Adrenal gland (tissue), 12 donors: ENCODE data around the gene SPAG4. TPM values are rescaled to one million over a fixed set of nuclear protein-coding genes. Genes with fewer than 3 reads are reported as not detected.

Source experiments
- DNase-seq, 7 donors: peaks; one replicate each; pipeline ENCODE4 v3.0.0-alpha.2; 2019 to 2020
- H3K27ac ChIP-seq, 5 donors: fragments of 200-600 bp; sonication (generic) in 4 of 5; 1 replicate in 3 of 5; 2 replicates in 2 of 5; pipeline versions ENCODE4 v1.5.1 to v1.8.0; 2016 to 2020; ENCODE audit warnings: mild to moderate bottlenecking in 1 of 5
- H3K27me3 ChIP-seq: fragments of 200-600 bp; 2 replicates; pipeline ENCODE4 v1.8.0; 2021
- H3K36me3 ChIP-seq, 2 donors: fragments of 200-600 bp; replicated peaks in 1 of 2; 1 replicate in 1 of 2; 2 replicates in 1 of 2; pipeline versions ENCODE4 v1.5.1 to v1.8.0; 2018 to 2022
- H3K4me1 ChIP-seq, 2 donors: fragments of 200-600 bp; replicated peaks in 1 of 2; 1 replicate in 1 of 2; 2 replicates in 1 of 2; pipeline versions ENCODE4 v1.5.1 to v1.8.0; 2018 to 2021
- H3K4me3 ChIP-seq, 4 donors: fragments of 200-600 bp; sonication (generic) in 3 of 4; one replicate each; pipeline ENCODE4 v1.5.1; 2016 to 2018
- H3K9me3 ChIP-seq, 3 donors: fragments of 200-600 bp; sonication (generic) in 1 of 3; replicated peaks in 1 of 3; 1 replicate in 2 of 3; 2 replicates in 1 of 3; pipeline versions ENCODE4 v1.5.1 to v1.8.0; 2016 to 2021
- POLR2A ChIP-seq, 2 donors: fragments of 450-650 bp; IDR thresholded peaks; one replicate each; pipeline ENCODE4 v1.6.1; 2017; ENCODE audit warnings: antibody characterized with exemption in 2 of 2, mild to moderate bottlenecking in 2 of 2, moderate library complexity in 1 of 2
- WGBS, 4 donors: extraction: QIAGEN DNeasy Blood & Tissue Kit in 2 of 4; methylation state at CpG; one replicate each; pipeline versions ENCODE4 v1.1.5 to v1.1.7; 2013 to 2017; 5-methylcytosine and 5-hydroxymethylcytosine counted together
- intact Hi-C, 2 donors: fragments of 100-400 bp; cut with DNase I; formaldehyde crosslinking; loops; one replicate each; pipeline versions ENCODE4 v1.14.1 to v1.15.0; 2022 to 2023
- polyA plus RNA-seq, 3 donors: library from polyadenylated mRNA; stranded (reverse); fragments of 200-250 nt in 2 of 3; fragments of 350-450 nt in 1 of 3; fragmentation: Illumina TruSeq in 1 of 3; extraction: RNeasy Lipid Tissue Mini Kit (QIAGEN cat#74804) in 1 of 3; gene quantifications; one replicate each; pipeline ENCODE4 v1.2.3, GENCODE V29; 2013 to 2014
- total RNA-seq, 9 donors: library from RNA; depleted of rRNA in 4 of 9; stranded (reverse); fragments of >200 nt in 4 of 9; fragments of 120-200 nt in 1 of 9; fragmentation: NEBNext Ultra II Directional in 1 of 9; extraction: Animal tissue kit (Norgen Biotek cat#: 25700) in 1 of 9; gene quantifications; one replicate each; pipeline versions ENCODE4 v1.1.0 to v1.2.4, GENCODE V29; 2013 to 2023
- TF ChIP-seq, protein P1 (sequence below), 6 experiments: fragments of 450-650 bp in 4 of 6; fragments of 200-600 bp in 2 of 6; sonication (generic) in 1 of 6; IDR thresholded peaks; 1 replicate in 5 of 6; 2 replicates in 1 of 6; pipeline versions ENCODE4 v1.5.1 to v1.8.0; 2016 to 2021; ENCODE audit warnings: antibody characterized with exemption in 6 of 6, mild to moderate bottlenecking in 2 of 6, moderate library complexity in 1 of 6
- donor health status: healthy with polysubstance abuse.
- donor health status: Bipolar disorder and iron deficiency.
- donor health status: DM: yes; HTN: yes; CAD: no.
- donor health status: DM: no; HTN: no; CAD: no.
- donor health status: DM: no; HTN: no; CAD: no.
- donor health status: DM: yes; HTN: yes; CAD: no.

SPAG4 gene
- total and polyA plus RNA-seq, 12 donors, result 2.7 to 32.0 (median 13.4) TPM

DNA sequence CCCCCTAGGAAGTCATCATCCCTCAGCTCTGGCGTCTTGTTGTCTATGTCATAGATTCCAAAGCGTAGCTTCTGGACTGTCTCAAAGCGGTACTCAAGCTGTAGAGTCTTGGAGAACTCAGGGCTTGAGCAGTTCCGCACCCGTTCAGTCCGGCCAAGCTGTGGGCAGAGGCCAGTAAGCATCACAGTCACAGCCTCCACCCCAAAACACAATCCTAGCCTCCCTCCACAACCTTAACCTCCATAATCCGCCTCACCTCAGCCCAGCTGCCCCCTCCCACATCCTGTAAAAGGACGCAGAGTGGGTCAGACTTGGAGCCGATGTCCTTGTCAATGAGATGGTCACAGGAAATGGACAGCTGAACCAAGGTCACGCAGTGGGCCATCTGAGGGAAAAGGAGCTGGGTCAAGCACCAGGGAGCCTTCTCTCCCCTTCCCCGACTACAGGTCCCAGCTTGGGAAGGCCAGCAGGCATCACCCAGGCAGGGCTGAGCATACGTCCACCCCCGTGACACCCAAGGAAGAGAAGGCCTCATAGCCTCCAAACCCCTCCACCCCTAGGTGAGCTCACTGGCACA is 17.0 kb downstream of the SPAG4 start:
- Histone ChIP-seq H3K27me3 (no peaks in the 10 kb centered on the region), H3K4me1 (no peaks in the 10 kb centered on the region), H3K36me3 (peaks cover 0 to 40% of the 10 kb centered on the region in 2 donors), H3K4me3 (no peak overlapping the region), H3K9me3 (no peaks in the 10 kb centered on the region), H3K27ac (no peak overlapping the region)
- intact Hi-C loops, result no loop called here
- TF ChIP-seq POLR2A (IDR thresholded peaks at IDR 0.05), result no peak
- TF ChIP-seq, protein P1, sequence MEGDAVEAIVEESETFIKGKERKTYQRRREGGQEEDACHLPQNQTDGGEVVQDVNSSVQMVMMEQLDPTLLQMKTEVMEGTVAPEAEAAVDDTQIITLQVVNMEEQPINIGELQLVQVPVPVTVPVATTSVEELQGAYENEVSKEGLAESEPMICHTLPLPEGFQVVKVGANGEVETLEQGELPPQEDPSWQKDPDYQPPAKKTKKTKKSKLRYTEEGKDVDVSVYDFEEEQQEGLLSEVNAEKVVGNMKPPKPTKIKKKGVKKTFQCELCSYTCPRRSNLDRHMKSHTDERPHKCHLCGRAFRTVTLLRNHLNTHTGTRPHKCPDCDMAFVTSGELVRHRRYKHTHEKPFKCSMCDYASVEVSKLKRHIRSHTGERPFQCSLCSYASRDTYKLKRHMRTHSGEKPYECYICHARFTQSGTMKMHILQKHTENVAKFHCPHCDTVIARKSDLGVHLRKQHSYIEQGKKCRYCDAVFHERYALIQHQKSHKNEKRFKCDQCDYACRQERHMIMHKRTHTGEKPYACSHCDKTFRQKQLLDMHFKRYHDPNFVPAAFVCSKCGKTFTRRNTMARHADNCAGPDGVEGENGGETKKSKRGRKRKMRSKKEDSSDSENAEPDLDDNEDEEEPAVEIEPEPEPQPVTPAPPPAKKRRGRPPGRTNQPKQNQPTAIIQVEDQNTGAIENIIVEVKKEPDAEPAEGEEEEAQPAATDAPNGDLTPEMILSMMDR (IDR thresholded peaks at IDR 0.05), result no peak
- DNase-seq, result no peak
- WGBS, 4 donors, result 84 to 92% (median 88%) methylated on average over 11 to 13 of the region's 13 CpGs

DNA sequence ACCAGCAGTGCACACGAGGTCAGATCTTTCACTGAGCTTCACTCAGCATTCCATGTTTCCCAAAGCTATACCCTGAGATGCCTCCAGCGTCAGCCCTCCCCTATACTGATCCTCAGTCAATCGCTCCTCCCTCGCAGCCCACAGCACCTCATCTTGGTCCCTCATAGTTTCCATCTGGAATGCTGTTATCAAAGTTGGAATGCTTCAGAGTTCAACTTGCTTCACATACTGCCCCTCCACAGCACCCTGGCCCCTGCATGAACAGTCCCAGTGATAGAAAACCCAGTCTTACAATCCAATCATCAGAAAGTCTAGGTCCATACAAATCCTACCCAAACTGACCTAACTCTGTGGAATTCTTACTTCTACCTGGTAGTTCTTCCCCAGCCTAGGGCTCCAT is 20.0 kb downstream of the SPAG4 start:
- no peak for TF ChIP-seq POLR2A (IDR thresholded peaks at IDR 0.05)
- TF ChIP-seq, protein P1 (IDR thresholded peaks at IDR 0.05), result no peak
- H3K36me3 ChIP-seq, result peaks cover 0 to 16% of the 10 kb centered on the region in 2 donors
- WGBS, 4 donors, result 70 to 95% (median 86%) methylated on average over 4 of the region's 4 CpGs
- no peak for DNase-seq
- no peak overlapping the region for H3K27ac ChIP-seq
- no peaks in the 10 kb centered on the region for H3K27me3 ChIP-seq
- intact Hi-C loops, result no loop called here
- no peaks in the 10 kb centered on the region for H3K4me1 ChIP-seq
- H3K9me3 ChIP-seq, result no peaks in the 10 kb centered on the region
- H3K4me3 ChIP-seq, result no peak overlapping the region

DNA sequence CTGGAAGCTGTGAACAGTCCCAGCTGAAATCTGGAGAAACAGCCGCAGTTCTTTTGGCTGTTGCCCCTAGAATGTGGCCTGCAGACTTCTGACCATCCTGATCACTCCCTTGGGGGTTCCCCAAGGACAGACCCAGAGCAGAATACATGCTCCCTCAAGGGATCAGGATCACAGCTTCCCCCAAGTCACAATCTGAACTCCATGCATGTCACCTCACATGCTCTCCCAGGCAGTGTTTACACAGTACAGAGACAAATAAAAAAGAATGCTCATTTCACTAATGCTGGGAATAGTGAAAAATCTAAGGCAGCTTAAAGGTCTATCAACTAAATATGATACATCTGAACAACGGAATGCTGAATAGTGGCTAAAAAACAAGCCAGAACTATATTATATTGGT is 20.5 kb downstream of the SPAG4 start:
- H3K4me1 ChIP-seq, result no peaks in the 10 kb centered on the region
- peaks cover 0 to 11% of the 10 kb centered on the region in 2 donors for H3K36me3 ChIP-seq
- intact Hi-C loops, result no loop called here
- no peaks in the 10 kb centered on the region for H3K27me3 ChIP-seq
- H3K4me3 ChIP-seq, result no peak overlapping the region
- no peak for DNase-seq
- no peak overlapping the region for H3K27ac ChIP-seq
- 67 to 87% (median 79%) methylated on average over 2 of the region's 2 CpGs for WGBS, 4 donors
- H3K9me3 ChIP-seq, result no peaks in the 10 kb centered on the region
- TF ChIP-seq POLR2A (IDR thresholded peaks at IDR 0.05), result no peak
- TF ChIP-seq, protein P1 (IDR thresholded peaks at IDR 0.05), result no peak

DNA sequence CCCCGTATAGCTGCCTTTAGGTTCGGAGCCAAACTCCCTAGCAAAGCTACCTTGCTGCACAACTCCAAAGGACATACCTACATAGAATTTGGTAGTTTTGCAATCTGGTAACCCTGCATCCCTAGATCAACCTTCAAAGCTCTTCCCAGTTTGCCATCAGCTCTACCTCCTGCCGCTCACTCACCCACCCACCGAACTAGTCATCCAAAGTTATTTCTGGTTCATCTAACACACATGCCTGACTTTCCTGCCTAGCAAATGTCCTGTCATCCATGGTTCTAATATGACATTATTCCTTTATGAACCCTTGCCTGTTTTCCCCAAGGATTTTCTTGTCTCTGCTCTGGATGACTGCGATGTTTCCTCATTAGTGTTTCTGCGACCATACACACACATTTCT is 21.6 kb downstream of the SPAG4 start:
- H3K36me3 ChIP-seq, result peaks cover 0 to 2% of the 10 kb centered on the region in 2 donors
- H3K4me3 ChIP-seq, result no peak overlapping the region
- no peaks in the 10 kb centered on the region for H3K9me3 ChIP-seq
- H3K27ac ChIP-seq, result no peak overlapping the region
- DNase-seq, result no peak
- H3K27me3 ChIP-seq, result no peaks in the 10 kb centered on the region
- H3K4me1 ChIP-seq, result peaks cover 5 to 9% of the 10 kb centered on the region in 2 donors
- intact Hi-C loops, result no loop called here
- WGBS, 4 donors, result 94 to 97% (median 95%) methylated on average over 6 of the region's 6 CpGs
- TF ChIP-seq, protein P1 (IDR thresholded peaks at IDR 0.05), result no peak
- no peak for TF ChIP-seq POLR2A (IDR thresholded peaks at IDR 0.05)
